MV-4-11 (cell line): Measurements from ENCODE around the gene IL17REL.

ENCODE experiments used
- DNase-seq: peaks from one replicate; lab custom pipeline; 2025; lab: John Stamatoyannopoulos, UW

IL17REL gene

GRCh38 chr22:49966774-49967705 lies 45.5 kb downstream of the IL17REL start:
- DNase-seq: peak; percentile 77

GRCh38 chr22:49966041-49966773 lies 46.4 kb downstream of the IL17REL start:
- DNase-seq: no peak

- no peak for DNase-seq
Measured at GRCh38 chr22:49965091-49966040, 47.2 kb downstream of the IL17REL start.

- DNase-seq: no peak
Measured at GRCh38 chr22:49964136-49965090, 48.2 kb downstream of the IL17REL start.

GRCh38 chr22:49963647-49964026 lies 48.9 kb downstream of the IL17REL start:
- no peak for DNase-seq

GRCh38 chr22:49962751-49963646 lies 49.6 kb downstream of the IL17REL start:
- DNase-seq: no peak

- DNase-seq: peak; percentile 67
Measured at GRCh38 chr22:49962012-49962750, 50.4 kb downstream of the IL17REL start.

- DNase-seq: no peak
Measured at GRCh38 chr22:49961601-49962011, 51.0 kb downstream of the IL17REL start.

GRCh38 chr22:49961005-49961600 lies 51.5 kb downstream of the IL17REL start:
- DNase-seq: no peak

GRCh38 chr22:49960159-49961004 lies 52.2 kb downstream of the IL17REL start, which contains the start of gene PIM3:
TSS of gene PIM3 (plus strand) at chr22:49960772. CDS start at chr22:49960948, 176 bp downstream.
- peak; percentile 96 for DNase-seq

GRCh38 chr22:49959782-49960158 lies 52.8 kb downstream of the IL17REL start:
- DNase-seq: peak; percentile 30

GRCh38 chr22:49958931-49959781 lies 53.4 kb downstream of the IL17REL start:
- DNase-seq: no peak

GRCh38 chr22:49958366-49958921 lies 54.1 kb downstream of the IL17REL start:
- DNase-seq: no peak

- DNase-seq: no peak
Measured at GRCh38 chr22:49957826-49958365, 54.7 kb downstream of the IL17REL start.

GRCh38 chr22:49956914-49957825 lies 55.4 kb downstream of the IL17REL start:
- no peak for DNase-seq
